ENCODE data around the gene BCKDK. TPM values are rescaled to one million over a fixed set of nuclear protein-coding genes. Genes with fewer than 3 reads are reported as not detected.
A peak's percentile ranks its signal among the peaks of the same experiment; 100 is the strongest.

The BCKDK gene
- total and polyA plus RNA-seq, 2 of the 13 experiments (the other 11 are each of a cell fraction or from before 2014, with no cell fraction given) = 24.9 to 42.6 TPM

DNA sequence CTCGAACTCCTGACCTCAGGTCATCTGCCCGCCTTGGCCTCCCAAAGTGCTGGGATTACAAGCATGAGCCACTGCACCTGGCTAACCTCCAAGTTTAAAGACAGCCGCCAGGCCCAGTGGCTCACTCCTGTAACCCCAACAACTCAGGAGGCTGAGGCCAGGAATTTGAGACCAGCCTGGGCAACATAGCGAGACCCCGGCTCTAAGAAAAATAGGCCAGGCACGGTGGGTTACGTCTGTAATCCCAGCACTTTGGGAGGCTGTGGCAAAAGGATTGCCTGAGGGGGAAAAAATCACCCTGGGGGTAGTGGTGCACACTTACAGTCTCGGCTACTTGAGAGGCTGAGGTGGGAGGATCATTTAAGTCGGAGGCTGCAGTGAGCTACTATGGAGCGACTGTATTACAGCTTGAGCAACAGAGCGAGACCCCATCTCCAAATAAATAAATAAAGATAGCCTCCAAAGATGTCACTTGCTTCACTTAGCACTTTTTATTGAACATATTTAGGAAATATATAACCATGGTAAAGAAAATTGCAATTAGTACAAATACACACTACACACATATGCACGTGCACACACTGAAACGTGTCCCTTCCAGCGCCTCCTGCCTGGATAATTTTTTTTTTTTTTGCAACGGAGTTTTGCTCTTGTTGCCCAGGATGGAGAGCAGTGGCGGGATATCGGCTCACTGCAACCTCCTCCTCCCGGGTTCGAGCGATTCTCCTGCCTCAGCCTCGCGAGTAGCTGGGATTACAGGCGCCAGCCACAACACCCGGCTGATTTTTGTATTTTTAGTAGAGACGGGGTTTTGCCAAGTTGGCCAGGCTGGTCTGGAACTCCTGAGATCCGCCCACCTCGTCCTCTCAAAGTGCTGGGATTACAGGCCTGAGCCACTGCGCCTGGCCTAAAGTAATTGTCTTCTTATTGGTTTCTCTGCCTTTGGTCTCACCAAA lies 1.4 kb upstream of the BCKDK start (continued):
- TF ChIP-seq, protein P1, sequence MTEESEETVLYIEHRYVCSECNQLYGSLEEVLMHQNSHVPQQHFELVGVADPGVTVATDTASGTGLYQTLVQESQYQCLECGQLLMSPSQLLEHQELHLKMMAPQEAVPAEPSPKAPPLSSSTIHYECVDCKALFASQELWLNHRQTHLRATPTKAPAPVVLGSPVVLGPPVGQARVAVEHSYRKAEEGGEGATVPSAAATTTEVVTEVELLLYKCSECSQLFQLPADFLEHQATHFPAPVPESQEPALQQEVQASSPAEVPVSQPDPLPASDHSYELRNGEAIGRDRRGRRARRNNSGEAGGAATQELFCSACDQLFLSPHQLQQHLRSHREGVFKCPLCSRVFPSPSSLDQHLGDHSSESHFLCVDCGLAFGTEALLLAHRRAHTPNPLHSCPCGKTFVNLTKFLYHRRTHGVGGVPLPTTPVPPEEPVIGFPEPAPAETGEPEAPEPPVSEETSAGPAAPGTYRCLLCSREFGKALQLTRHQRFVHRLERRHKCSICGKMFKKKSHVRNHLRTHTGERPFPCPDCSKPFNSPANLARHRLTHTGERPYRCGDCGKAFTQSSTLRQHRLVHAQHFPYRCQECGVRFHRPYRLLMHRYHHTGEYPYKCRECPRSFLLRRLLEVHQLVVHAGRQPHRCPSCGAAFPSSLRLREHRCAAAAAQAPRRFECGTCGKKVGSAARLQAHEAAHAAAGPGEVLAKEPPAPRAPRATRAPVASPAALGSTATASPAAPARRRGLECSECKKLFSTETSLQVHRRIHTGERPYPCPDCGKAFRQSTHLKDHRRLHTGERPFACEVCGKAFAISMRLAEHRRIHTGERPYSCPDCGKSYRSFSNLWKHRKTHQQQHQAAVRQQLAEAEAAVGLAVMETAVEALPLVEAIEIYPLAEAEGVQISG (CRISPR knock-in tag; IDR thresholded peaks at IDR 0.05) = no peak
- TF ChIP-seq, protein P2, sequence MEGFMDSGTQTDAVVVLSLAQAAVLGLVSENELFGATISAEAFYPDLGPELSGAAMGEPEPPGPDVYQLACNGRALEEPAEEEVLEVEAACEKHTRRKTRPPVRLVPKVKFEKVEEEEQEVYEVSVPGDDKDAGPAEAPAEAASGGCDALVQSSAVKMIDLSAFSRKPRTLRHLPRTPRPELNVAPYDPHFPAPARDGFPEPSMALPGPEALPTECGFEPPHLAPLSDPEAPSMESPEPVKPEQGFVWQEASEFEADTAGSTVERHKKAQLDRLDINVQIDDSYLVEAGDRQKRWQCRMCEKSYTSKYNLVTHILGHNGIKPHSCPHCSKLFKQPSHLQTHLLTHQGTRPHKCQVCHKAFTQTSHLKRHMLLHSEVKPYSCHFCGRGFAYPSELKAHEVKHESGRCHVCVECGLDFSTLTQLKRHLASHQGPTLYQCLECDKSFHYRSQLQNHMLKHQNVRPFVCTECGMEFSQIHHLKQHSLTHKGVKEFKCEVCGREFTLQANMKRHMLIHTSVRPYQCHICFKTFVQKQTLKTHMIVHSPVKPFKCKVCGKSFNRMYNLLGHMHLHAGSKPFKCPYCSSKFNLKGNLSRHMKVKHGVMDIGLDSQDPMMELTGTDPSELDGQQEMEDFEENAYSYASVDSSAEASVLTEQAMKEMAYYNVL (CRISPR knock-in tag; IDR thresholded peaks at IDR 0.05; ENCODE audit: borderline replicate concordance) = 0 out of 2 replicates have a peak, but pooled peaks have one; percentile 31
- TF ChIP-seq RELA (CRISPR knock-in tag; IDR thresholded peaks at IDR 0.05) (no peak), SRSF1 (optimal IDR thresholded peaks at IDR 0.05; ENCODE audit: low read depth, low read length) (no peak), ZMYM2 (CRISPR knock-in tag; IDR thresholded peaks at IDR 0.05) (peak; percentile 48; the same call in 1 of the 2 replicates), ZNF883 (CRISPR knock-in tag; IDR thresholded peaks at IDR 0.05; ENCODE audit: not compliant biosample characterization) (no peak), REL (CRISPR knock-in tag; conservative IDR thresholded peaks at IDR 0.05) (no peak), ZNF160 (CRISPR knock-in tag; IDR thresholded peaks at IDR 0.05) (no peak), ASH2L (IDR thresholded peaks at IDR 0.05; ENCODE audit: insufficient read length, low read depth, low read length) (no peak), ZSCAN12 (CRISPR knock-in tag; IDR thresholded peaks at IDR 0.05) (no peak; the same call in 1 of the 2 replicates), ZSCAN25 (CRISPR knock-in tag; IDR thresholded peaks at IDR 0.05) (no peak), ZSCAN31 (CRISPR knock-in tag; IDR thresholded peaks at IDR 0.05; ENCODE audit: low read depth) (no peak; the same call in 1 of the 2 replicates), KAT7 (CRISPR knock-in tag; IDR thresholded peaks at IDR 0.05; ENCODE audit: borderline replicate concordance) (no peak)
- TF ChIP-seq, protein P3, sequence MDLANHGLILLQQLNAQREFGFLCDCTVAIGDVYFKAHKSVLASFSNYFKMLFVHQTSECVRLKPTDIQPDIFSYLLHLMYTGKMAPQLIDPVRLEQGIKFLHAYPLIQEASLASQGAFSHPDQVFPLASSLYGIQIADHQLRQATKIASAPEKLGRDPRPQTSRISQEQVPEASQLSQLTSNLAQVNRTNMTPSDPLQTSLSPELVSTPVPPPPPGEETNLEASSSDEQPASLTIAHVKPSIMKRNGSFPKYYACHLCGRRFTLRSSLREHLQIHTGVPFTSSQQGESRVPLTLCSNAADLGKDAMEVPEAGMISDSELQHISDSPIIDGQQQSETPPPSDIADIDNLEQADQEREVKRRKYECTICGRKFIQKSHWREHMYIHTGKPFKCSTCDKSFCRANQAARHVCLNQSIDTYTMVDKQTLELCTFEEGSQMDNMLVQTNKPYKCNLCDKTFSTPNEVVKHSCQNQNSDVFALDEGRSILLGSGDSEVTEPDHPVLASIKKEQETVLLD (CRISPR knock-in tag; IDR thresholded peaks at IDR 0.05; ENCODE audit: low read depth) = no peak
- TF ChIP-seq, protein P4, sequence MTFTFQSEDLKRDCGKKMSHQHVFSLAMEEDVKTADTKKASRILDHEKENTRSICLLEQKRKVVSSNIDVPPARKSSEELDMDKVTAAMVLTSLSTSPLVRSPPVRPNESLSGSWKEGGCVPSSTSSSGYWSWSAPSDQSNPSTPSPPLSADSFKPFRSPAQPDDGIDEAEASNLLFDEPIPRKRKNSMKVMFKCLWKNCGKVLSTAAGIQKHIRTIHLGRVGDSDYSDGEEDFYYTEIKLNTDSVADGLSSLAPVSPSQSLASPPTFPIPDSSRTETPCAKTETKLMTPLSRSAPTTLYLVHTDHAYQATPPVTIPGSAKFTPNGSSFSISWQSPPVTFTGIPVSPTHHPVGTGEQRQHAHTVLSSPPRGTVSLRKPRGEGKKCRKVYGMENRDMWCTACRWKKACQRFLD (CRISPR knock-in tag; IDR thresholded peaks at IDR 0.05; ENCODE audit: borderline replicate concordance) = no peak
